Heart right ventricle (tissue), 16 donors: ENCODE results near the gene NLRP11. TPM values are rescaled to one million over a fixed set of nuclear protein-coding genes. Genes with fewer than 3 reads are reported as not detected.

Experiments
- ATAC-seq, 8 donors: fragments of 200-7000 bp; cut with Tn5 transposase; one replicate each; pipeline ENCODE4 v1.9.1; 2020; ENCODE audit warnings: mild to moderate bottlenecking in 8 of 8, moderate library complexity in 8 of 8, moderate number of reproducible peaks in 1 of 8
- DNase-seq, 2 donors: peaks; one replicate each; pipeline ENCODE4 v3.0.0-alpha.2; 2020
- H3K27ac ChIP-seq, 10 donors: fragments of 200-600 bp; sonication (generic) in 2 of 10; one replicate each; pipeline versions ENCODE4 v1.5.0 to v1.8.0; 2020 to 2022; ENCODE audit warnings: mild to moderate bottlenecking in 3 of 10
- H3K27me3 ChIP-seq, 7 donors: fragments of 200-600 bp; one replicate each; pipeline ENCODE4 v1.8.0; 2021 to 2022; ENCODE audit warnings: mild to moderate bottlenecking in 2 of 7
- H3K36me3 ChIP-seq, 9 donors: fragments of 200-600 bp; sonication (generic) in 1 of 9; one replicate each; pipeline versions ENCODE4 v1.5.0 to v1.8.0; 2020 to 2022; ENCODE audit warnings: mild to moderate bottlenecking in 2 of 9
- H3K4me1 ChIP-seq, 9 donors: fragments of 200-600 bp; sonication (generic) in 1 of 9; one replicate each; pipeline versions ENCODE4 v1.5.0 to v1.8.0; 2020 to 2022; ENCODE audit warnings: mild to moderate bottlenecking in 4 of 9
- H3K4me3 ChIP-seq, 10 donors: fragments of 200-600 bp; sonication (generic) in 2 of 10; one replicate each; pipeline versions ENCODE4 v1.5.0 to v1.8.0; 2020 to 2022; ENCODE audit warnings: mild to moderate bottlenecking in 7 of 10, moderate library complexity in 2 of 10
- H3K9me3 ChIP-seq, 11 donors: fragments of 200-600 bp in 10 of 11; sonication (generic) in 2 of 11; one replicate each; pipeline versions ENCODE4 v1.5.0 to v1.8.0; 2013 to 2022; ENCODE audit warnings: mild to moderate bottlenecking in 2 of 11, control low read depth in 1 of 11, moderate library complexity in 1 of 11
- WGBS, 2 donors: extraction: QIAGEN DNeasy Blood & Tissue Kit; methylation state at CpG; one replicate each; pipeline ENCODE4 v1.1.7; 2013; ENCODE audit warnings: inconsistent platforms in 1 of 2; 5-methylcytosine and 5-hydroxymethylcytosine counted together
- intact Hi-C, 10 donors: fragments of 100-400 bp; cut with DNase I; formaldehyde crosslinking; loops; one replicate each; pipeline versions ENCODE4 v1.11.1 to v1.14.2; 2022
- polyA plus RNA-seq, 2 donors: library from polyadenylated mRNA; stranded (reverse); fragments of 200-250 nt; gene quantifications; one replicate each; pipeline ENCODE4 v1.2.3, GENCODE V29; 2013
- total RNA-seq, 10 donors: library from RNA; stranded (reverse); fragmentation: NEBNext Ultra II Directional in 3 of 10; extraction: Animal tissue kit (Norgen Biotek cat#: 25700) in 3 of 10; gene quantifications; one replicate each; pipeline versions ENCODE4 v1.2.1 to v1.2.4, GENCODE V29; 2021 to 2023
- TF ChIP-seq, protein P1 (sequence below), 9 donors: fragments of 200-600 bp; sonication (generic) in 2 of 9; IDR thresholded peaks; one replicate each; pipeline versions ENCODE4 v1.5.0 to v1.8.0; 2021 to 2022; ENCODE audit warnings: antibody characterized with exemption in 9 of 9, mild to moderate bottlenecking in 5 of 9, moderate library complexity in 1 of 9
- donor health status: Arrhythmogenic right ventricular cardiomyopathy.
- donor health status: ischemic (EF 13 %, LVEDD 7.1; RV severe dilation, severe dysfunction).
- donor health status: healthy with polysubstance abuse.
- donor health status: DM: no; HTN: yes; CAD: no.
- donor health status: DM: no; HTN: no; CAD: no.
- donor health status: ischemic (EF 25% LVEDD 6.9; RV normal size, moderate dysfunction).
- donor health status: ischemic (EF 25% LVEDD 5.7; RV mildly dilated, moderate dysfunction).
- donor health status: healthy.
- donor health status: DM: yes; HTN: yes; CAD: no.
- donor health status: Ischemic cardiomyopathy.
- donor health status: ischemic (EF 35%, LVEDD 5.7; RV mildly dilated, moderate dysfunction).
- donor health status: nonischemic (EF 11% LVEDD 7.7; RV severe dilation, severe dysfunction).
- donor health status: DM: yes; HTN: yes; CAD: no.
- donor health status: PGD.
- donor health status: ischemic (EF 29% LVEDD 5.4; RV normal size, mild dysfunction).
- donor health status: nonischemic (EF 23%, LVEDD 6.1; RV moderate dilation, normal function).

The NLRP11 gene
- total and polyA plus RNA-seq, 12 donors = not detected

DNA sequence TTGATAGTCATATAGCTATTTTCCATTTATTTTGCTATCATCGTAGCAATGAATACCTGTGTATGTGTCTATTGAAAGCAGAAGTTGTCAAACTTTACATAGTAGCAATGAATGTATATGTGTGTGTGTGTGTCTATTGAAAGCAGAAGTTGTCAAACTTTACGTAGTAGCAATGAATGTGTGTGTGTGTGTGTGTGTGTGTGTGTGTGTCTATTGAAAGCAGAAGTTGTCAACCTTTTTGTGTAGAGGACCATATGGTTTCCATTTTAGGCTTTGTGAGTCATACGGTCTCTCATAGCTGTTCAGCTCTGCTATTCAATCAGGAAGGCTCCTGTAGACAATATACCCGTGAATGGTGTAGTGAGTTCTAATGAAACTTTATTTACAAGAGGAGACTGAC, 25.4 kb upstream of the NLRP11 start:
- Histone ChIP-seq H3K27ac (no peak overlapping the region), H3K9me3 (peaks cover 0 to 52% (median 0%) of the 10 kb centered on the region in 11 donors), H3K4me1 (no peaks in the 10 kb centered on the region), H3K4me3 (no peak overlapping the region), H3K27me3 (no peaks in the 10 kb centered on the region), H3K36me3 (no peaks in the 10 kb centered on the region)
- ATAC-seq (no peak), DNase-seq (no peak)
- intact Hi-C loops = no loop called here
- 71% methylated on average over 4 of the region's 4 CpGs for WGBS, 2 donors
- TF ChIP-seq, protein P1, sequence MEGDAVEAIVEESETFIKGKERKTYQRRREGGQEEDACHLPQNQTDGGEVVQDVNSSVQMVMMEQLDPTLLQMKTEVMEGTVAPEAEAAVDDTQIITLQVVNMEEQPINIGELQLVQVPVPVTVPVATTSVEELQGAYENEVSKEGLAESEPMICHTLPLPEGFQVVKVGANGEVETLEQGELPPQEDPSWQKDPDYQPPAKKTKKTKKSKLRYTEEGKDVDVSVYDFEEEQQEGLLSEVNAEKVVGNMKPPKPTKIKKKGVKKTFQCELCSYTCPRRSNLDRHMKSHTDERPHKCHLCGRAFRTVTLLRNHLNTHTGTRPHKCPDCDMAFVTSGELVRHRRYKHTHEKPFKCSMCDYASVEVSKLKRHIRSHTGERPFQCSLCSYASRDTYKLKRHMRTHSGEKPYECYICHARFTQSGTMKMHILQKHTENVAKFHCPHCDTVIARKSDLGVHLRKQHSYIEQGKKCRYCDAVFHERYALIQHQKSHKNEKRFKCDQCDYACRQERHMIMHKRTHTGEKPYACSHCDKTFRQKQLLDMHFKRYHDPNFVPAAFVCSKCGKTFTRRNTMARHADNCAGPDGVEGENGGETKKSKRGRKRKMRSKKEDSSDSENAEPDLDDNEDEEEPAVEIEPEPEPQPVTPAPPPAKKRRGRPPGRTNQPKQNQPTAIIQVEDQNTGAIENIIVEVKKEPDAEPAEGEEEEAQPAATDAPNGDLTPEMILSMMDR (IDR thresholded peaks at IDR 0.05) = no peak

DNA sequence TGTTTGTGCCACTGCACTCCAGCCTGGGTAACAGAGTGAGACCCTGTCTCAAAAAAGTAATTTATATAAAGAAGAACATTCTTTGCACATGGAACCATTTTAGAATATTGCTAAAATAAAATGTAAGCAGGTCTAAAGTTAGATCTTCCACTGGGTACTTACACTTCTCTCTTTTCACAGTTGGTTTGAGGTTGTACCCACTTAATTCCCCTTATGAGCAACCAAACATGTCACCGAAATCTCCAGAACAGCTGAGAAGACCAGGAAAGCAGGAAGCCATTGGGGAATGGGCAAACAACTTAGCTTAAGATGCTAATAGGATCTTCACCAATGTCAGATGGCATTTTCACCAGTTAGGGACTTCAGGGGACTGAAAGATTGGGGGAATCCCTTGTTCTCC, 23.4 kb upstream of the NLRP11 start:
- no peak overlapping the region for H3K4me3 ChIP-seq
- intact Hi-C loops = no loop called here
- peaks cover 0 to 46% (median 0%) of the 10 kb centered on the region in 11 donors for H3K9me3 ChIP-seq
- 63 to 76% methylated on average over 1 of the region's 1 CpG for WGBS, 2 donors
- DNase-seq (no peak), ATAC-seq (no peak)
- H3K36me3 ChIP-seq = no peaks in the 10 kb centered on the region
- no peaks in the 10 kb centered on the region for H3K4me1 ChIP-seq
- no peaks in the 10 kb centered on the region for H3K27me3 ChIP-seq
- H3K27ac ChIP-seq = no peak overlapping the region
- TF ChIP-seq, protein P1 (IDR thresholded peaks at IDR 0.05) = no peak

DNA sequence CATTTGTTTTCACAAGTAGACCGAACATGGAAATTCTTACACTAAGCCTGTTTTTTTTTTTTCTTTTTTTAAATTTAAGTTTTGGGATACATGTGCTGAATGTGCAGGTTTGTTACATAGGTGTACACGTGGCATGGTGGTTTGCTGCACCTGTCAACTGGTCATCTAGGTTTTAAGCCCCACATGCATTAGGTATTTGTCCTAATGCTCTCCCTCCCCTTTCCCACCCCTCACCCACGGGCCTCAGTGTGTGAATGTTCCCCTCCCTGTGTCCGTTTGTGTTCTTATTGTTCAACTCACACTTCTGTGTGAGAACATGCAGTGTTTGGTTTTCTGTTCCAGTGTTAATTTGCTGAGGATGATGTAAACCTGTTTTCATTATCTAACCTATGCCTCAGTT, 7.1 kb upstream of the NLRP11 start:
- peaks cover 0 to 20% (median 0%) of the 10 kb centered on the region in 7 donors for H3K27me3 ChIP-seq
- H3K9me3 ChIP-seq = peaks cover 0 to 14% (median 0%) of the 10 kb centered on the region in 11 donors
- H3K4me1 ChIP-seq = no peaks in the 10 kb centered on the region
- intact Hi-C loops = no loop called here
- DNase-seq (no peak), ATAC-seq (no peak)
- WGBS, 2 donors = 43 to 47% methylated on average over 4 of the region's 4 CpGs
- TF ChIP-seq, protein P1 (IDR thresholded peaks at IDR 0.05) = no peak
- H3K36me3 ChIP-seq = no peaks in the 10 kb centered on the region
- no peak overlapping the region for H3K27ac ChIP-seq
- H3K4me3 ChIP-seq = no peak overlapping the region

DNA sequence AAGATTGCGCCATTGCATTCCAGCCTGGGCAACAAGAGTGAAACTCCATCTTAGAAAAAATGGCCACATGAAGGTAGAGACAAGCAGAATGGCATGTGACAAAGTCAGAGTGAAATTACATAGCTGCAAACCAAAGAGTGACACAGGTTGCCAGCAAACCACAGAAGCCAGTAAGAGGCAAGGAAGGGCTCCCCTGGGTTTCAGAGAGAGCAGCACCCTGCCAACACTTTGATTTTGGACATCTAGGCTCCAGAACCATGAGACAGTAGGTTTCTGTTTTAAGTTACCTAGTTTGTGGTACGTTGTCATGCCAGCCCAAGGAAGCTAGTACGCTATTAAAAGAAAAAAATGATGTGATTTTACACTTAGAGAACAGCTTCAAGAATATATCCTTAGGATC, 6.5 kb upstream of the NLRP11 start:
- 76 to 80% methylated on average over 3 of the region's 3 CpGs for WGBS, 2 donors
- no peak overlapping the region for H3K27ac ChIP-seq
- H3K4me3 ChIP-seq = no peak overlapping the region
- peaks cover 0 to 20% (median 0%) of the 10 kb centered on the region in 7 donors for H3K27me3 ChIP-seq
- no peak for ATAC-seq
- H3K9me3 ChIP-seq = peaks cover 0 to 13% (median 0%) of the 10 kb centered on the region in 11 donors
- H3K36me3 ChIP-seq = no peaks in the 10 kb centered on the region
- H3K4me1 ChIP-seq = no peaks in the 10 kb centered on the region
- DNase-seq = no peak
- TF ChIP-seq, protein P1 (IDR thresholded peaks at IDR 0.05) = no peak
- intact Hi-C loops = no loop called here
